HCEC 1CT (cell line): Measurements from ENCODE around the gene CATSPERD.
"Not testable (repeated sequence)": the region's sequence is repeated elsewhere in the genome, so short reads cannot be mapped to it uniquely, and the experiment has no call there.

ENCODE experiments used
- DNase-seq: peaks from one replicate; pipeline ENCODE4 v3.0.0-alpha.2; 2017

Gene CATSPERD

DNA sequence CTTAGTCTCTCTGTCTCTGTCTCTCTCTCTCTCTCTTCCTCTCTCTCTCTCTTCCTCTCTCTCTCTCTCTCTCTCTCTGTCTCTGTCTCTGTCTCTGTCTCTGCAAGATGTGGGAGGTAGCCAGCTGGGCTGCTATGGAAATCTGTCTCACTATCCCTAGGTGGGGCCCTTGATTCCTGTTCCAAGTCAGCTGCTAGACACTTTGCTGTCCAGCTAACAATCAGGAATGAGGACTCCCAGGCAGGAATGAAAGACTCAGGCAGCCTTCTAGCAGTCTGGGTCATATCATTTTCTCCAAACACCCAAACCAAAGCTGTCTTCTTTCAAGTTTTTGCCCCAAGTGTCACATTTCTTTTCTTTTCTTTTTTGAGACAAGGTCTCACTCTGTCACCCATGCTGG lies 23.2 kb downstream of the CATSPERD start:
- DNase-seq, result no peak

DNA sequence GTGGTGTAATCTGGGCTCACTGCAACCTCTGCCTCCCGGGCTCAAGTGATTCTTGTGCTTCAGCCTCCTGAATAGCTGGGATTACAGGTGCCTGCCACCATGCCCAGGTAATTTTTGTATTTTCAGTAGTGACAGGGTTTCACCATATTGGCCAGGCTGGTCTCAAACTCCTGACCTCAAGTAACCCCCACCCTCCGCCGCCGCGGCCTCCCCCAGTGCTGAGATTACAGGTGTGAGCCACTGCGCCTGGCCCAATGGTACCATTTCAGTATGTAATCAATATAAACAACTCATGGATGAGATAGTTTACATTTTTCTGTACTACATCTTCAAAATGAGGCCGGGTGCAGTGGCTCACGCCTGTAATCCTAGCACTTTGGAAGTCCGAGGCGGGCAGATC lies 24.6 kb downstream of the CATSPERD start:
- not testable (repeated sequence) for DNase-seq

DNA sequence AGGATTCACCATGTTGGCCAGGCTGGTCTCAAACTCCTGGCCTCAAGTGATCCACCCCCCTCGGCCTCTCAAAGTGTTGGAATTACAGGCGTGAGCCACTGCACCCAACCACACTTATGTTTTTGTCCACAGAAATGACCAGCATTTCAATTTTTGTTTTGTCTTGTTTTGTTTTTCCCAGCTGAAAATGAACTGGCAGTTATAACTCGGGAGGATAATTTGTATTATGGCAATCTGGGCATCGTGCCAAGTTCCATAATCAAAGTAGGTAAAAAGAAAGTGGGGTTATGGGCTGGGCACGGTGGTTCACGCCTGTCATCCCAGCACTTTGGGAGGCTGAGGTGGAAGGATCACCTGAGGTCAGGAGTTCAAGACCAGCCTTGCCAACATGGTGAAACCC lies 28.5 kb downstream of the CATSPERD start:
- not testable (repeated sequence) for DNase-seq

DNA sequence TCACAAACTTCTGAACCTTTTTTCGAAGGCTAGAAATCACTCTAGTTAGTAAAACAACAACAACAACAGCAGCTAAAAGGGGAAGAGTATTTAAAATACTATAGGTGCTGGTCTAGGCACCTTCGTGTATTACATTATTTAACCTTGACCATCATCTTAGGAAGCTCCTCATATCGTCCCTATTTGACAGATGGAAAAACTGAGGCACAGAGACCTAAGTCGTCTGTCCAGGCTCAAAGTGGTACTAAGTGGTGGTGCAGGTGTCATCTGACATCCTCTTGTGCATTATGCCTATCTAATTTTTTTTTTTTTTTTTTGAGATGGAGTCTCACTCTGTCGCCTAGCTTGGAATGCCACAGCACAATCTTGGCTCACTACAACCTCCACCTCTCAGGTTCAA lies 29.1 kb downstream of the CATSPERD start:
- no peak for DNase-seq

DNA sequence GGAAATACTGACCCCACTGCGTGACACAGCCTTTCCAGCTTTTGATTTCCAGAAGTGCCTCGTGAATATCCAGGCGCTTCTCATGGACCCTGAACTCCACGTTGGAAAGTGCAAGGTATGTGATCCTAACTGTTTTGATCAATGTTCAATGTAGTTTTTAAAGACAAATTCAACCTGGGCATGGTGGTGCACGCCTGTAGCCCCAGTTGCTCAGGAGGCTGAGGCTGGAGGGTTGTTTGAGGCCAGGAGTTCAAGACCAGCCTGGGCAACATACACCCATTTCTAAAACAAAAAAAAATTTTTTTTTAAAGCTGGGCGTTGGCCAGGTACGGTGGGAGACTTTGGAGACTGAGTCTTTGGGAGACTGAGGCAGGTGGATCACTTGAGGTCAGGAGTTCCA lies 31.3 kb downstream of the CATSPERD start:
- DNase-seq, result no peak

DNA sequence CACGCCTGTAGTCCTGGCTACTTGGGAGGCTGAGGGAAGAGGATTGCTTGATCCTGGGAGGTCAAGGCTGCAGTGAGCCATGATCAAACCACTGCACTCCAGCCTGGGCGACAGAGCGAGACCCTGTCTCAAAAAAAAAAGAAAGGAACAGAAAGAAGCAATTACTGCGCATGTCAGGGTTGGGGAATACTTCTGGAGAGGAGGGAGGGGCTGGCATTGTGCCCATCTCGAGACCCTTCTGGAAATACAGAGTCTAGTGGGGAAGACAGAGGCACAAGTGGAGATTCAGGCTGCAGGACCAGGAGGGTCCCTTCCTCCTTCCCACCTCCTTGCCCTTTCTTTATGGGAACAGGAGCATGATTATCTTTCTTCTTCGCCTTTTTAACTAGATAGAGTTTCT lies 33.3 kb downstream of the CATSPERD start:
- no peak for DNase-seq

DNA sequence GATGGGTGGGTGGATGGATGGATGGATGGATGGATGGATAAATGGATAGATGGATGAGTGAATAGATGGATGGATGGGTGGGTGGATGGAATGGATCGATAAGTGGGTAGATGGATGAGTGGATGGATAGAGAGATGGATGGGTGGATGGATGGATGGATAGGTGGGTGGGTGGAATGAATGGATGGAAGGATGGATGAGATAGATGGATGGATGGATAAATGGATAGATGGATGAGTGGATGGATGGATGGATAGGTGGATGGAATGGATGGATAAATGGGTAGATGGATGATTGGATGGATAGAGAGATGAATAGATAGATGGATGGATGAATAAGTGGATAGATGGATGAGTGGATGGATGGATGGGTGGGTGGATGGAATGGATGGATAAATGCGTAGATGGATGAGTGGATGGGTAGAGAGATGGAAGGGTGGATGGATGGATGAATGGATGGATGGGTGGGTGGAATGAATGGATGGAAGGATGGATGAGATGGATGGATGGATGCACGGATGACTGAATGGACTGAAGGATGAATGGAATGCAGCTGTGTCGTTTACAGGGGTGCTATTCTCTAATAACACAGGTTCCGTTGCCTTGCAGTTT lies 42.3 kb downstream of the CATSPERD start:
- DNase-seq, result no peak

DNA sequence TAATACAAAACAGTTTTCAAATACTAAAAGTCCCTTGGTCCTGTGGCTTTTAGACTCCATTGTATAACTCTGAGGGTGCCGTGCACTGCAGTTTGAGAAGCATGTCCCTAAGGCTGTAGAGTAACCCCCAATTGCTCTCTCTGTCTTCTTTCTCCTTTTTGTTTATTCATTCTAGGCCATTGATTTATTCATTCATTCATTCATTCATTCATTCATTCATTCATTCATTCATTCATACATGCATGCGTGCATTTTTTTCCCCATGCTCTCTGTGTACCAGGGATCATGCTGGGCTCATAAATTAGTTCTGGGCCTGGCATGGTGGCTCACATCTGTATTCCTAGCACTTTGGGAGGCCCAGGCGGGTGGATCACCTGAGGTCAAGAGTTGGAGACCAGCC lies 44.8 kb downstream of the CATSPERD start:
- no peak for DNase-seq

DNA sequence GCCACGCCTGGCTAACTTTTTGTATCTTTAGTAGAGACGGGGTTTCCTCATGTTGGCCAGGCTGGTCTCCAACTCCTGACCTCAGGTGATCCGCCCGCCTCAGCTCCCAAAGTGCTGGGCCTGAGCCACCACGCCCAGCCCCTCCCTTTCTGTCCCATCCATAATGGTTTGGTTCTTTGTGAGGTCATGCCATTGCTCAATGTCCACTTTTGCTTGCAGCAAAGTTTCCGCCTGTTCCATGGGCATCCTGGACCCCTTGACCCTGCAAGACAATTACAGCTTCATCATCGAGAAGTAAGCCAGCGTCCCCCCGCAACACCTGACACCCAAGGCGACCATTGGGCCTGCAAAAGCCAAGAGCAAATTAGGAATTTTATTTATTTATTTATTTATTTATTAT lies 47.5 kb downstream of the CATSPERD start:
- no peak for DNase-seq

DNA sequence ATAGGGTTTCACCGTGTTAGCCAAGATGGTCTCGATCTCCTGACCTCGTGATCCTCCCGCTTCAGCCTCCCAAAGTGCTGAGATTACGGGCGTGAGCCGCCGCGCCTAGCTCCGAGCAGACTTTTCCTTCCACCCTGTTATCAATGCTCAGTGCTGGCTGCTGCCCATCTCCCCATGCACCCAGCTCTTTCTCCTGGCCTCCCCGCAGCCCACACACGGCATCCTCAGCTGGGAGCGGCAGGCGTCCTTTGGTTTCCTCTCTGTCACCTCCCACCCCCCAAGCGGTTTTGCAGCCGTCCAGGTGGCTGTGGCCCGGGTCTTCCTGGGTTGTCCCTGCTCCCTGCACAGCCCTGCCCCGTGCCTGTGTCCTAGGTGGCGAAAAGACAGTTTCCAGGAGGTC lies 52.0 kb downstream of the CATSPERD start:
- no peak for DNase-seq

DNA sequence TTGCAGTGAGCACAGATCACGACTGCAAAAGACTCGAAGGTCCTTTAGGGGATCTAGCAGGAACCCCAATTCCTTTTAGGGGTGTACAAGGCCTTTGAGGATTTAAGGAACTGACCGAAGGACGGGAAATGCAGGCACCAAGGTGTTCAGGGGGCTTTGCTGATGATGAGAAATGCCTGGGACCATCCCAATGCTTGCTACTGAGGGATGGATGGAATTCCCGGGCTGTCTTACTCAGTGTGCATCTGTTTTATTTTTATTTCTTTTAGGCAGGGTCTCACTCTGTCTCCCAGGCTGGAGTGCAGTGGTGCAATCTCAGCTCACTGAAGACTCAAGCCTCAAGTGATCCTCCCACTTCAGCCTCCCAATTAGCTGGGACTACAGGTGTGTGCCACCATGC lies 52.8 kb downstream of the CATSPERD start:
- no peak for DNase-seq

DNA sequence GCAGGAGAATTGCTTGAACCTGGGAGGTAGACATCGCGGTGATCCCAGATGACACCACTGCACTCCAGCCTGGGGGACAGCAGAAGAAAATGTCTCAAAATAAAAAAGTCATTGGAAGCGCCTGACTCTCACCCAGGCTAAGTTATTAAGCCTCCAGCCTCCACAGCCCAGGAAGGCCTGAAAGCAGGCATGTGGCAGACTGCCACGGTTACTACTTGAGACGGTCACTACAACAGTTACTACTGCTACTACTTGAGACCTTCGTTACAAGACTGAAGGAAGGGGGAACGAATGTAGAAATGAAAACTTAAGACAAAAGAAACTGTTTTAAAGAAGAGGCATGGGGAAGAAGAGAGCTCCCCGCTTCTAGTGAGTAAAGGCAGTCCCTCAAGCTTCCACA lies 54.5 kb downstream of the CATSPERD start:
- no peak for DNase-seq

DNA sequence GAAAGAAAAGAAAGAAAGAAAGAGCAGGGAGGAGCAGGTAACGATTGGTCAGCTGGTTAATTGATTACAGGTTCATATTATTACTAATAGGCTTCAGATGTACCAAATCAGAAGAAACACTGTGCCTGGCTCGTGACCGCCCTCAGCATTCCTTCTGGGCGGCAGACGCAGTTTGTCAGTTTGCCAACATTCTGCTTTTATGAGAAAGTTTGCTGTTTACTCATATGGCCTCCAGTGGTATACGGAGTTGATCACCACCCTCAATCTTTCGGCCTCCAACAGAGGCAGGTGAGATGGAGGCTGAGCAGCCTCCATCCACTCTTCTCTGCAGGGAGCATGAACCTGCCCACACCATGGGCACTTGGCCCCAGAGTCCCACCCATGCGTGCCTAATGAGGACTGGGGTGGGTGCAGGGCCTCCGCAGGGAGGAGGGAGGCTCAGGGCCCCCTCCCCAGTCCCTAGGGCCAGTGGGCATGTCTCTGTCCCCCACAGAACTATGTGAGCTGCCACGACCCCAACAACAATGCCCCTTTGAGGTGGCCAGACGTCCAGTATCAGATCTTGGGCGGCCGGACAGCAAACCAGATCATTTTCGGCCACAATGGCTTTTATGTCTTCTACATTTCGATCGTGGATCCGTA lies 55.4 kb downstream of the CATSPERD start:
- peak; percentile 50 for DNase-seq

DNA sequence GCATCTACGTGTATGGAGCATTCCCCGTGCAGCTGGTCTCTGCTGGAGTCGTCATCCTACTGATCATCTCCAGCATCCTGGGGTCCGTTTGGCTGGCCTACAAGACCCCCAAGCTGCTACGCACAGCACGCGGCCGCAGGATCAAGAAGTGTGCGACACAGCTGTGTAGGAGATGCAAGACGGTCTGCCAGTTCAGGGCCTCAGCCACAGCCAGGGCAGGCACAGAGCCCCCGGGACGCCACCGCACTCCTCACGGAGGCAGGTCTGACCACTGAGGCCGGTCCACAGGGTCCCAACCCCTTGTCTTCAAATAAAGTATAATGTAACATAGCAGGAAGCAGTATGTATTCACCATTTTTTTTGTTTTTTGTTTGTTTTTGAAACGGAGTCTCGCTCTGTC lies 58.0 kb downstream of the CATSPERD start:
- no peak for DNase-seq

DNA sequence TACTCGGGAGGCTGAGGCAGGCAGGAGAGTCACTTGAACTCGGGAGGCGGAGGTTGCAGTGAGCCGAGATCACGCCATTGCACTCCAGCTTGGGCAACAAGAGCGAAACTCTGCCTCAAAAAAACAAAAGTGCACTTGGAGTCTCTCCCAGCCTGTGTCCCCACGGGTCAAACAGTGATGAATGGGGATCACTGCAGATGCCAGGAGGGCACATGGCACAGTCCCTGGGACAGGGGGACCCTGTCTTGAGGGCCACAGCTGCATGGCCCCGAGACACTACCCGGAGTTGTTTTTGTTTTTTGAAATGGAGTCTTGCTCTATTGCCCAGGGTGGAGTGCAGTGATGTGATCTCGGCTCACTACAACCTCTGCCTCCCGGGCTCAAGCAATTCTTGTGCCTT lies 60.5 kb downstream of the CATSPERD start:
- not testable (repeated sequence) for DNase-seq

DNA sequence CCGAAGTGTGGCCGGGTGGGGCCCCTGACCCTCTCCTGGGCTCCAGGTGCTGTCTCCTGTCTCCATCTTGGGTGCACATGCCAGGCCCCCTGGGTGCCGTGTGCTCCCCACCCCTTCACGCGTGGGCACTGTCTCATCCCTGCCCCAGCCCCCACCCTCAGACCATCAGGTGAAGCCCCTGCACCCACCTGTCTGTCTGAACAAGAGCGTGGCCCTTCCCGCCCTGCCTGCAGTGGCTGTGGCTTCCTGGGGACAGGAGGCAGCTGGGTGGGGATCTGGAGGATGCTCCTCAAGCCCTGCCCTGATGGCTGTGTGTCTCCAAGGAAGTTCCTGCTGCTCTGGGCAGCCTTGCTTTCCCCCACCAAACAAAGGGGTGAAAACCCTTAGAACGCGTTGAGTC lies 61.9 kb downstream of the CATSPERD start:
- no peak for DNase-seq

DNA sequence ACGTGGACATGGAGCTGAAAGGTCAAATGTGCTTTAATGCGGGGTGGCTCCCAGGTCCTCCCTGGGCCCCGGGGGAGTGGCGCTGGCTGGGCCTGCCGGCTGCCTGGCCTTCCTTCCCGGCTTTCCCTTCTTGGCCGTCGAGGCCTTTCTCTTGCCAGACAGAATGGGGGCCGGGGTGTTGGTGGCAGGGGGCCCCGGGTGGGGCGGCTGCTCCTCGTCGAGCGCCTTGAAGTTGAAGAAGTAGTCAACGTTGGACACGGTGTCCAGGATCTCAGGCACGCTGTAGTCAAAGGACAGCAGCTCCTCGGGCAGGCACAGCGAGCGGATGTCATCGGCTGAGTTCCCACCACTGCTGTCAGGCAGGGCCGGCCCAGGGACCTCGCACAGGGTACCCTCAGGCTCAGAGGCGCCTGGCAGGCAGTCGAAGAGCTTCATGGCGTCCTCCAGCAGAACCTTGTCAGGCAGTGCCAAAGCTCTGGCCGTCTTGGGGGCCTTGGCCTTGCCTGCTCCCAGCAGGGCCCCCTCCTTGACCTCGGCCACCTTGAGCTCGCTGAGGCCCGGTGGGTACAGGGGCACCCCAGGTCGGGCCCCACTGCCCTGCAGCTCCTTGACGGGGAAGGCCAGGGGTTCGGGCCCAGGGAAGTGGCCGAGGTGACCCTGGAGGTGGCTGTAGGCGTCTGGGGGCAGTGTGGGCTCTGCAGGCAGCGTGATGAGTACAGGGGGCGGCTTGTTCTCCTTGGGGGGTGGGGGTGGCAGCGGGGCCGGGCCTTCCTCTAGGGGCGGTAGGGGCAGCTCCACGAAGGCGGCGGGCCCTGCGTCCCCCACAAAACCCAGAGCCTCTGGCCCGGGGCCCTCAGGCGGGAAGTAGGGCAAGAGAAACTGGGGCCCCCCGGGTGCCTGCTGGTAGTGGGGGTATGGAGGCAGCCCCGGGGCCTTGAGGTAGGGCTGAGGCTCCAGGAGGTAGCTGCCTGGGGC lies 62.8 kb downstream of the CATSPERD start:
- DNase-seq, result no peak

DNA sequence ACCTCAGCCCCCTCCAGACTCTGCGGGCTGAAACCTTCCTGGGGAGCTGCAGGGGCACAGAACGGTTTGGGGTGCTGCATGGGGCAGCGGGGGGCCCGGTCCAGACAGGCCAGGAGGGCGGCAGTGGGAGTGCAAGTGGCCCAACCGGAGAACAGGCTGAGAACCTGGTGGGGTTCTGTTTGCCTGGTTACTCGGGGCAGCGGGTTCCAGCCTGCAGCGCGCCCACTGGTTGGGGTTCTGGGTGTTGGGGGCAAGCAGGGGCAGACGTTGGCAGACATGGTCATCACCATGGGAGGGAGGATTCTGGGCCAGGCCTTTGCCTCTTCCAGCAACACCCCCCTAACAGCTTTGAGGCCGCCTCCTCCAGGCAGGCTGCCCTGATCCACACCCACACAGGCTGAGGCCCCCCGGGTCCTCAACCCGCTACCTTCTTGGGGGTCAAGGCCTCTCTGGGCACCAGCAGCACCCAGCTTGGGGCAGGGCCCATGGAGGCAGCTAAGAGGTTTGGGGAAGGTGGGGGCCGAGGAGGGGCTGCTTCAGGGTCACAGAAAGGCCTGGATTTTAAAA lies 64.2 kb downstream of the CATSPERD start, which contains the start of gene PRR22:
Gene PRR22, minus strand, starts transcription at position 166 of the 567 bp plus-strand sequence. Its CDS starts 86 bp downstream, at position 80.
- no peak for DNase-seq

DNA sequence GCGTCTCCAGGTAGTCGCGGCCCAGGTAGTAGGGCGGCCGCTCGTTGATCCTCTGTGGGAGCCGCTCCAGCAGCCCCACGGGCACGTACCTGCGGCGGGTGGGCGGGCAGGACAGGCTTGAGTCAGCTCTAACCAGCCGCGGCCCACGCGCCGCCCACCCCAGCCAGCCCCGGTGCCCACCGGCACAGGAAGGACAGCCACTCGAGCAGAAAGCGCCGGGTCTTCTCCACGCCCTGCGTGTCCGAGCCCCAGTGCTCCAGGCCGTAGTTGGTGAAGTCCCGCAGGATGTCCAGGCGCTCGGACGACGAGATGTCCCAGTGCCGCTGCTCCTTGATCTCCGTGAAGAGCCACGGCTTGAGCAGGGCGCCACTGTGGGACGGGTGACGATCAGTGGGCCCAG lies 65.0 kb downstream of the CATSPERD start:
- DNase-seq, result no peak

DNA sequence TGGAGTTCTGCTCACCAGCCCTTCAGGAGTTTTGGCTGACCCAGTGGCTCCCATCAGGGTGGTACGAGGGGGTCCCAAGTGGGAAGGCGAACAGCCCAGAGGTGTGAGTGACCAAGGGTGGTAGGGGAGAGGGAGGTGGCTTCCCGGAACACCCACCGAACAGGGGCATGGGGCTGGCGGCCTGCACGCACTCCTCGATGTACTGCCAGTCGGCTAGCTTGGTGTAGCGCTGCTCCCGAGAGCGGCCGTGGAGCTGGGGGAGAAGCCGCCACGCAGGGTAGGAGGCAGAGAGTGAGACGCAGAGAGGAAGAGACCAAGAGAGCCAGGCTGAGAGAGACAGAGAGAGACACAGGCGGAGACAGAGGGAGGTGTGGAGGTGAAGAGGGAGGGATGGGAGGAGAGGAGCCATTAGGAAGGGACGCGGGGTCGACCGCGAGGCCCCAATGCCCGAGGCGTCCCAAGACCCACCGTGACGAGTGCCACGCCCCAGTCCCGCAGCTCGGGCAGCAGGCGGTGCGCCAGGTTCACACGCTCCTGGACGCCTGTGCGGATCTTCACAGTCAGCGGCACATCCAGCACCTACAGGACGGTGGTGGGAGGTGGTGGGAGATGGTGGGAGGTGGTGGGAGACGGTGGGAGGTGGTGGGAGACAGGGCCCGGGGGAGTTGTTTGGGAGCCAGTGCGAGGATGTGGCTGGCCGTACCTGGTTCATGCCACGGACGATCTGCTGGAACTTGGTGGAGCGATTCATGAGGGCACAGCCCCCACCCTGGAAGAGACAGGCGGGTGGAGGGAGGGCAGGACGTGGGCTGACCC lies 66.4 kb downstream of the CATSPERD start:
- DNase-seq, result no peak

DNA sequence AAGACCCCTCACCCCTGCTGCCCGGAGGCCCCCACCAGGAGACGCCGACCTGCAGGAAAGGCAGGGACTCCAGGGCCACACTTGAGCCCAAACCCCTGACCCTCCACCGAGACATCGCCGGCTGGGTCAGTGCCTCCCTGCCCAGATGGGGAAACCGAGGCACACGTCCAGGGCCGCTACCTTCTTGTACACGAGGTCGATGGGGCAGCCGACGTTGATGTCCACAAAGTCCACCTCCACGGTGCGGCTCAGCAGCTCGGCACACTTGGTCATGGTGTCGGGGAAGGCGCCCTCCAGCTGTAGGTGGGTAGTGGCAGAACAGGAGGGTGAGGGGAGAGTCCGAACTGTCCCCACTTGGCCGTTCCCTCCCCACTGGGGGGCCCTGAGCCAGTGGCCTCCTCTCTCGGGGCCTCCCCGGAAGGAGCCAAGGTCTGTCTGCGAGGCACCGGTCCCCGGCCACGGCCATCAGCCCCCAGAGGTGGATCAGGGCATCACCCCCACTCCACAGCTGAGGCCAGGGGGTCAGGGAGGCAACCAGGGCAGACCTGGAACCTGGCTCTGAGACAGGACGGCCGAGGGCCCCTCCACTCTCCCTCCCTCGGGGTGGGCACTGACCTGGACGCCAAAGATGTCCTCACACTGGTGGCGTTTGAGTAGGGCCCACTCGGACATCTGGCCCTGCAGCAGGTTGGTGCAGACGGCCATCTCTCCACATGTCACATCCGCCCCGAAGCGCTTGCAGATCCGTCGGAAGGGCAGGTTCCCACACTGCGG lies 67.2 kb downstream of the CATSPERD start:
- DNase-seq, result no peak

DNA sequence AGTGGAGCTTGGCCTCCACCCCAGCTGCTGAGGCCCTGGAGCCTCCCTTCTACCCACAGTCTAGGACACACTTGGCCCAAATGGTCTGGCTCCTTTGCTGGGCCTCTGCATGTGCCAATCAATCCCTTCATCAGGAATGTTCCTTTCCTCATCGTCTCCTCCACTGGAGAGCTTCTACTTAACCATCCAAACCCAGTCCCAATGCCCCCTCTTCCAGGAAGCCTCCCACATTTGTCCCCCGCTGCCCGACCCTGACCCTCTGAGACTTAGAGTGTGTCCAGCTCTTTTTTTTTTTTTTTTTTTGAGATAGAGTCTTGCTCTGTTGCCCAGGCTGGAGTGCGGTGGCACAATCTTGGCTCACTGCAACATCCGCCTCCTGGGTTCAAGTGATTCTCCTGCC lies 68.0 kb downstream of the CATSPERD start:
- DNase-seq, result no peak
